Measurements from ENCODE around the gene FOCAD. TPM values are rescaled to one million over a fixed set of nuclear protein-coding genes. Genes with fewer than 3 reads are reported as not detected.
A peak's percentile ranks its signal among the peaks of the same experiment; 100 is the strongest.

FOCAD gene
- total RNA-seq, 2 donors from 2014 or later: 51.6 to 56.8 TPM

GRCh38 chr9:20863945-20864344 is 179.9 kb downstream of the FOCAD start:
- Mint-ChIP-seq H3K4me3 (no peak overlapping the region), H3K27me3 (ENCODE audit: insufficient read depth) (no peaks in the 10 kb centered on the region), H3K36me3 (ENCODE audit: low read depth) (peaks cover 4% of the 10 kb centered on the region), H3K9me3 (no peaks in the 10 kb centered on the region), H3K4me1 (peaks cover 32% of the 10 kb centered on the region), H3K27ac (peak overlapping the region; percentile 41)
- peaks cover 4% of the 10 kb centered on the region for H3K4me1 ChIP-seq (ENCODE audit: control insufficient read depth, insufficient read depth, low read length)
- no peaks in the 10 kb centered on the region for H3K27me3 ChIP-seq (ENCODE audit: control insufficient read depth, insufficient read depth, low read length, poor library complexity, severe bottlenecking)
- TF ChIP-seq CTCF (conservative IDR thresholded peaks at IDR 0.05): no peak
- no peak overlapping the region for H3K27ac ChIP-seq (ENCODE audit: low read depth, low read length)
- no peak for DNase-seq
- no peaks in the 10 kb centered on the region for H3K9me3 ChIP-seq (ENCODE audit: control insufficient read depth, low read length)
- no peak overlapping the region for H3K4me3 ChIP-seq (ENCODE audit: low read length)
- H3K9ac ChIP-seq (ENCODE audit: extremely low read depth, low read length, poor library complexity, severe bottlenecking): no peak overlapping the region
- peaks cover 4% of the 10 kb centered on the region for H3K36me3 ChIP-seq (ENCODE audit: control insufficient read depth, insufficient read depth, low read length)
- WGBS, 2 experiments (ENCODE audit: insufficient coverage in 1 of 2, insufficient read length in 1 of 2): 36% methylated on average over 2 of the region's 2 CpGs; no CpG with 5 or more reads in 1 of the 2 experiments

GRCh38 chr9:20865347-20865746 is 181.3 kb downstream of the FOCAD start:
- H3K4me3 ChIP-seq (ENCODE audit: low read length): no peak overlapping the region
- H3K9ac ChIP-seq (ENCODE audit: extremely low read depth, low read length, poor library complexity, severe bottlenecking): no peak overlapping the region
- peaks cover 5% of the 10 kb centered on the region for H3K36me3 Mint-ChIP-seq (ENCODE audit: low read depth)
- TF ChIP-seq CTCF (conservative IDR thresholded peaks at IDR 0.05): no peak
- H3K4me1 Mint-ChIP-seq: peaks cover 32% of the 10 kb centered on the region
- no peaks in the 10 kb centered on the region for H3K9me3 Mint-ChIP-seq
- H3K27ac Mint-ChIP-seq: no peak overlapping the region
- DNase-seq: no peak
- H3K4me1 ChIP-seq (ENCODE audit: control insufficient read depth, insufficient read depth, low read length): peaks cover 4% of the 10 kb centered on the region
- 95 to 100% methylated on average over 3 of the region's 4 CpGs for WGBS, 2 experiments (ENCODE audit: insufficient coverage in 1 of 2, insufficient read length in 1 of 2)
- no peaks in the 10 kb centered on the region for H3K27me3 ChIP-seq (ENCODE audit: control insufficient read depth, insufficient read depth, low read length, poor library complexity, severe bottlenecking)
- no peak overlapping the region for H3K4me3 Mint-ChIP-seq
- H3K36me3 ChIP-seq (ENCODE audit: control insufficient read depth, insufficient read depth, low read length): peaks cover 4% of the 10 kb centered on the region
- H3K27ac ChIP-seq (ENCODE audit: low read depth, low read length): no peak overlapping the region
- no peaks in the 10 kb centered on the region for H3K9me3 ChIP-seq (ENCODE audit: control insufficient read depth, low read length)
- H3K27me3 Mint-ChIP-seq (ENCODE audit: insufficient read depth): no peaks in the 10 kb centered on the region

- Mint-ChIP-seq H3K27me3 (ENCODE audit: insufficient read depth) (no peaks in the 10 kb centered on the region), H3K4me1 (peaks cover 17% of the 10 kb centered on the region), H3K27ac (no peak overlapping the region), H3K4me3 (no peak overlapping the region), H3K9me3 (no peaks in the 10 kb centered on the region), H3K36me3 (ENCODE audit: low read depth) (peaks cover 10% of the 10 kb centered on the region)
- Histone ChIP-seq H3K9ac (ENCODE audit: extremely low read depth, low read length, poor library complexity, severe bottlenecking) (no peak overlapping the region), H3K4me3 (ENCODE audit: low read length) (no peak overlapping the region), H3K27ac (ENCODE audit: low read depth, low read length) (no peak overlapping the region), H3K4me1 (ENCODE audit: control insufficient read depth, insufficient read depth, low read length) (peaks cover 3% of the 10 kb centered on the region), H3K27me3 (ENCODE audit: control insufficient read depth, insufficient read depth, low read length, poor library complexity, severe bottlenecking) (no peaks in the 10 kb centered on the region), H3K9me3 (ENCODE audit: control insufficient read depth, low read length) (no peaks in the 10 kb centered on the region), H3K36me3 (ENCODE audit: control insufficient read depth, insufficient read depth, low read length) (peaks cover 7% of the 10 kb centered on the region)
- no peak for TF ChIP-seq CTCF (conservative IDR thresholded peaks at IDR 0.05)
- WGBS, 2 experiments (ENCODE audit: insufficient coverage in 1 of 2, insufficient read length in 1 of 2): 93 to 96% methylated on average over 4 of the region's 4 CpGs
- no peak for DNase-seq
These were observed 186.1 kb downstream of the FOCAD start for GRCh38 chr9:20870115-20870514.
